Mucosa of descending colon (tissue), 3 donors: ENCODE measurements around the gene RTEL1. TPM values are rescaled to one million over a fixed set of nuclear protein-coding genes. Genes with fewer than 3 reads are reported as not detected.
A peak's percentile ranks its signal among the peaks of the same experiment; 100 is the strongest.
"Not testable (repeated sequence)": the region's sequence is repeated elsewhere in the genome, so short reads cannot be mapped to it uniquely, and the experiment has no call there.

ENCODE experiments used
- ATAC-seq: fragments of 200-7000 bp; cut with Tn5 transposase; one replicate; pipeline ENCODE4 v1.9.1; 2020; ENCODE audit warnings: mild to moderate bottlenecking, moderate library complexity
- DNase-seq, 3 donors: peaks; one replicate each; pipeline ENCODE4 v3.0.0-alpha.2; 2020
- H3K36me3 ChIP-seq: fragments of 200-600 bp; one replicate; pipeline ENCODE4 v1.8.0; 2021; ENCODE audit warnings: low read depth, mild to moderate bottlenecking
- H3K4me1 ChIP-seq: fragments of 200-600 bp; one replicate; pipeline ENCODE4 v1.8.0; 2021; ENCODE audit warnings: low read depth, mild to moderate bottlenecking
- H3K4me3 ChIP-seq: fragments of 200-600 bp; one replicate; pipeline ENCODE4 v1.8.0; 2021; ENCODE audit warnings: mild to moderate bottlenecking
- H3K9me3 ChIP-seq: fragments of 200-600 bp; one replicate; pipeline ENCODE4 v1.8.0; 2021; ENCODE audit warnings: mild to moderate bottlenecking
- CTCF ChIP-seq: fragments of 200-600 bp; IDR thresholded peaks from one replicate; pipeline ENCODE4 v1.8.0; 2022; ENCODE audit warnings: antibody characterized with exemption, mild to moderate bottlenecking
- intact Hi-C, 2 donors: fragments of 100-400 bp; cut with DNase I in 1 of 2; cut with micrococcal nuclease in 1 of 2; formaldehyde crosslinking; loops; one replicate each; pipeline versions ENCODE4 v1.11.0 to v1.11.1; 2022; cut with DNase I, micrococcal nuclease
- total RNA-seq, 3 donors: library from RNA; stranded (reverse); fragmentation: NEBNext Ultra II Directional in 2 of 3; extraction: Animal tissue kit (Norgen Biotek cat#: 25700) in 2 of 3; gene quantifications; one replicate each; pipeline versions ENCODE4 v1.2.1 to v1.2.4, GENCODE V29; 2021 to 2023
- donor health status: DM: no; HTN: no; CAD: no; lungs with moderate emphysema.
- donor health status: DM: no; HTN: no; CAD: no.
- donor health status: DM: no; HTN: yes; CAD: no.

RTEL1 gene
- total RNA-seq, 3 donors from 2014 or later, result 23.5 to 42.8 (median 34.2) TPM

GRCh38 chr20:63626424-63627128 is 31.5 kb upstream of the RTEL1 start, which contains the start of gene GMEB2:
Gene GMEB2, minus strand, starts transcription at chr20:63627101. Its CDS starts 7,704 bp downstream, at chr20:63619397.
- ATAC-seq (peak; percentile 59), DNase-seq (peak; percentile 66 to 87 (median 84))
- H3K36me3 ChIP-seq, result no peaks in the 10 kb centered on the region
- H3K4me1 ChIP-seq, result peaks cover 10% of the 10 kb centered on the region
- H3K4me3 ChIP-seq, result peak within 1 kb of the TSS; percentile 90
- no peaks in the 10 kb centered on the region for H3K9me3 ChIP-seq
- no peak for TF ChIP-seq CTCF
- intact Hi-C loops, result no loop called here

- intact Hi-C loops, result no loop called here
- TF ChIP-seq CTCF, result no peak
- Histone ChIP-seq H3K4me1 (peaks cover 10% of the 10 kb centered on the region), H3K9me3 (no peaks in the 10 kb centered on the region), H3K4me3 (peak overlapping the region; percentile 90), H3K36me3 (no peaks in the 10 kb centered on the region)
- peak; percentile 94 for ATAC-seq
- DNase-seq, result peak; percentile 95 to 97 (median 97)
Observed at GRCh38 chr20:63627129-63627750, 30.9 kb upstream of the RTEL1 start.

GRCh38 chr20:63627751-63628245 is 30.3 kb upstream of the RTEL1 start:
- no peaks in the 10 kb centered on the region for H3K36me3 ChIP-seq
- DNase-seq, result peak in 1 of 3 donors; percentile 73
- TF ChIP-seq CTCF, result no peak
- intact Hi-C loops, result no loop called here
- H3K9me3 ChIP-seq, result no peaks in the 10 kb centered on the region
- peaks cover 10% of the 10 kb centered on the region for H3K4me1 ChIP-seq
- peak overlapping the region; percentile 90 for H3K4me3 ChIP-seq
- peak; percentile 34 for ATAC-seq

- H3K9me3 ChIP-seq, result no peaks in the 10 kb centered on the region
- ATAC-seq (peak; percentile 69), DNase-seq (peak; percentile 76 to 80 (median 80))
- no peak for TF ChIP-seq CTCF
- H3K4me3 ChIP-seq, result peak overlapping the region; percentile 6
- H3K36me3 ChIP-seq, result no peaks in the 10 kb centered on the region
- intact Hi-C loops, result no loop called here
- peaks cover 10% of the 10 kb centered on the region for H3K4me1 ChIP-seq
Observed at GRCh38 chr20:63628246-63628975, 29.7 kb upstream of the RTEL1 start.

- ATAC-seq, H3K36me3 ChIP-seq, H3K9me3 ChIP-seq, intact Hi-C loops, H3K4me3 ChIP-seq: not testable (repeated sequence)
- H3K4me1 ChIP-seq, result peaks cover 10% of the 10 kb centered on the region
- peak in 1 of 3 donors; percentile 20 for DNase-seq
Observed at GRCh38 chr20:63630956-63631355, 27.2 kb upstream of the RTEL1 start.

GRCh38 chr20:63631426-63631825 is 26.7 kb upstream of the RTEL1 start:
- peak in 1 of 3 donors; percentile 34 for DNase-seq
- H3K9me3 ChIP-seq, intact Hi-C loops, H3K36me3 ChIP-seq, ATAC-seq, H3K4me3 ChIP-seq: not testable (repeated sequence)
- H3K4me1 ChIP-seq, result peaks cover 10% of the 10 kb centered on the region
